Common myeloid progenitor, CD34-positive (primary cell): Measurements from ENCODE around the gene OPN5.

Experiments used
- CTCF ChIA-PET: fragments of 350-600 bp; sonication (Branson Sonifier 250); formaldehyde crosslinking; loops from one replicate; lab custom pipeline; 2021; ENCODE audit warnings: antibody characterized with exemption; lab: Charles Lee
- POLR2A ChIA-PET: fragments of 350-600 bp; sonication (Branson Sonifier 250); formaldehyde crosslinking; loops from one replicate; lab custom pipeline; 2021; ENCODE audit warnings: antibody characterized with exemption; lab: Charles Lee
- DNase-seq, 3 donors: peaks; one replicate each; pipeline versions ENCODE4 v3.0.0 to v3.0.0-alpha.2; 2013
- H3K27ac ChIP-seq, 2 experiments: 1 replicate in 1 of 2; 2 replicates in 1 of 2; pipeline ENCODE4 v1.7.0; 2013; ENCODE audit warnings: inconsistent platforms in 2 of 2, low read length in 2 of 2, mild to moderate bottlenecking in 2 of 2, low read depth in 1 of 2, moderate library complexity in 1 of 2; ENCODE audit not compliant: severe bottlenecking in 2 of 2, insufficient read depth in 1 of 2, poor library complexity in 1 of 2
- H3K27me3 ChIP-seq, 5 experiments: replicated peaks in 2 of 5; 1 replicate in 3 of 5; 2 replicates in 2 of 5; pipeline versions ENCODE4 v1.6.1 to v1.7.0; 2013; ENCODE audit warnings: low read length in 4 of 5, mild to moderate bottlenecking in 2 of 5, moderate library complexity in 2 of 5, inconsistent platforms in 1 of 5; ENCODE audit not compliant: insufficient read depth in 5 of 5, control insufficient read depth in 4 of 5
- H3K36me3 ChIP-seq, 4 experiments: 1 replicate in 2 of 4; 2 replicates in 2 of 4; pipeline versions ENCODE4 v1.6.1 to v1.7.0; 2013; ENCODE audit warnings: low read length in 3 of 4, control low read depth in 1 of 4, mild to moderate bottlenecking in 1 of 4; ENCODE audit not compliant: control insufficient read depth in 4 of 4, insufficient read depth in 4 of 4
- H3K4me1 ChIP-seq, 4 experiments: 1 replicate in 3 of 4; 2 replicates in 1 of 4; pipeline versions ENCODE4 v1.6.1 to v1.7.1; 2013; ENCODE audit warnings: low read length in 3 of 4, mild to moderate bottlenecking in 3 of 4, control low read depth in 1 of 4, inconsistent platforms in 1 of 4, moderate library complexity in 1 of 4; ENCODE audit not compliant: control insufficient read depth in 4 of 4, insufficient read depth in 4 of 4; ENCODE audit errors: control extremely low read depth in 1 of 4
- H3K4me3 ChIP-seq, 7 experiments: 1 replicate in 4 of 7; 2 replicates in 3 of 7; pipeline versions ENCODE4 v1.5.1 to v1.7.0; 2013; ENCODE audit warnings: mild to moderate bottlenecking in 7 of 7, low read length in 6 of 7, moderate library complexity in 6 of 7, inconsistent platforms in 2 of 7, low read depth in 2 of 7, control low read depth in 1 of 7; ENCODE audit not compliant: insufficient read depth in 4 of 7, control insufficient read depth in 1 of 7; ENCODE audit errors: extremely low read depth in 1 of 7
- H3K9me3 ChIP-seq, 5 experiments: 1 replicate in 4 of 5; 2 replicates in 1 of 5; pipeline versions ENCODE4 v1.6.1 to v1.7.1; 2013; ENCODE audit warnings: low read length in 4 of 5, mild to moderate bottlenecking in 2 of 5, inconsistent platforms in 1 of 5, low read depth in 1 of 5, moderate library complexity in 1 of 5; ENCODE audit not compliant: control insufficient read depth in 4 of 5, insufficient read depth in 2 of 5; ENCODE audit errors: control extremely low read depth in 1 of 5
- WGBS: methylation state at CpG from one replicate; pipeline ENCODE4 v1.1.5; 2013; ENCODE audit not compliant: insufficient coverage; 5-methylcytosine and 5-hydroxymethylcytosine counted together

OPN5 gene

DNA sequence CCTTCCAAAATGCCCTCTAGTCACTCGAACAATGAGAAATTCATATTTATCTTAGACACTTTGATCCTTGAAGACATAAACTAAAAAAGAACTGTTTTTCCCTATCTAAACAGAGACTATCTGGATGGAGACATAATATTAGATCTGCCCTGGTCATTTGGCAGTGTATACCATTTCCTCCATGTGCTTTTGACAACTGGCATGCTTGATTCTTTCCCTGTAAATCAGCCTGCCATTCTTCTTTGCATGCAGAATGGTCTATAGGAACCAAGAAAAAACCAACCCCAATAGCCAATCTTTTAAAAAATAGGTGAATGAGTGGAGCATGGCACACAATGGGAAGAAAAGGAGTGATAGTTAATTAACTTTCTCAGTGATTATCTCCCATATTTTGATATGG is 93.8 kb downstream of the OPN5 start:
- POLR2A ChIA-PET: no interaction called here
- H3K36me3 ChIP-seq: no peaks in the 10 kb centered on the region
- WGBS: 88% methylated on average over 1 of the region's 1 CpG
- no peaks in the 10 kb centered on the region for H3K27me3 ChIP-seq
- no peak for DNase-seq
- no peak overlapping the region for H3K4me3 ChIP-seq
- H3K9me3 ChIP-seq: no peaks in the 10 kb centered on the region
- no peak overlapping the region for H3K27ac ChIP-seq
- no peaks in the 10 kb centered on the region for H3K4me1 ChIP-seq
- CTCF ChIA-PET: no interaction called here
